Measurements from ENCODE around the gene DNAJC16. TPM values are rescaled to one million over a fixed set of nuclear protein-coding genes. Genes with fewer than 3 reads are reported as not detected.
"Not testable (repeated sequence)": the region's sequence is repeated elsewhere in the genome, so short reads cannot be mapped to it uniquely, and the experiment has no call there.

Gene DNAJC16
- polyA plus RNA-seq, 1 donor (not counting 4 experiments of a cell fraction or from before 2014, with no cell fraction given) = 13.7 TPM

DNA sequence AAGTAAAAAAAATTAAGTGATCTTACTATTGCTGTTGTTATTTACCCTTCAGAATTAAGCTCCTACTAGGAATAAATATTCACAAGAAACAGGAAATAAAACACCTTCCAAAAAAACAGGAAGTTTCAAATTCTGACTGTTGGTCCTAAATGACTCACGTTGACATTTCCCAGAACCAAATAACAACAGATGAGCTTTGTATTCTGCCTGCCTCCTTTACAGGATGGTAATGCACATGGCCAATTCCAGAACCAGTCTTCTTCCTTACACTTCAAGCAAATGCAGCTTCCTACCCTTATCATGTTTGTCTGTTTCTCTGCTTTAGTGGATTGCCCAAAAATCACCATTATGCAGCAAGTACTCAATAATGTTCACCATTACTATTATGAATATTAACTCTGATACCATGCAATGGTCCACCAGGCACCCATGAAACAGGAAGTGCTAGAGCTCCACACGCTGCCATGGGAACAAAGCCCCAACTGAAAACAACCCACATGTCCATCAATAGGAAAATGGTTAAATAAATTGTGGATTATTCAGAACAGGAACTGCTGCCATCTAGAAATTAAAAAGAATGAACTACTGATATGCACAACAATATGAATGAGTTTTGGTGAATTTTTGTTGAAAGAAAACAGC, 11.5 kb upstream of the DNAJC16 start:
- H3K9ac ChIP-seq (ENCODE audit: control insufficient read depth, extremely low read depth, insufficient read depth, low read length) = no peak overlapping the region
- H3K36me3 ChIP-seq (ENCODE audit: control insufficient read depth in 2 of 2, extremely low read depth in 1 of 2, insufficient read depth in 2 of 2, low read length in 2 of 2) = no peaks in the 10 kb centered on the region
- H3K9me1 ChIP-seq (ENCODE audit: control insufficient read depth, extremely low read depth, insufficient read depth, low read length) = no peaks in the 10 kb centered on the region
- H3K79me2 ChIP-seq (ENCODE audit: control insufficient read depth, insufficient read depth, low read length) = no peaks in the 10 kb centered on the region
- H3K4me3 ChIP-seq (ENCODE audit: control insufficient read depth in 2 of 3, extremely low read depth in 1 of 3, insufficient read depth in 2 of 3, low read depth in 1 of 3, low read length in 3 of 3) = no peak overlapping the region
- H3K27ac ChIP-seq (ENCODE audit: control insufficient read depth, insufficient read depth, low read length) = no peak overlapping the region
- FAIRE-seq (no peak), DNase-seq (ENCODE audit: low read depth, low spot score) (no peak)
- TF ChIP-seq EZH2 (IDR thresholded peaks at IDR 0.05; ENCODE audit: low read length) = no peak
- no peak for TF ChIP-seq CTCF (optimal IDR thresholded peaks at IDR 0.05 in 1 of 3, IDR thresholded peaks at IDR 0.05 in 1 of 3, conservative IDR thresholded peaks at IDR 0.05 in 1 of 3; ENCODE audit: extremely low read depth in 1 of 3, insufficient read depth in 2 of 3, low read length in 3 of 3)
- H3K9me3 ChIP-seq (ENCODE audit: control insufficient read depth, low read depth, low read length) = no peaks in the 10 kb centered on the region
- H3K27me3 ChIP-seq (ENCODE audit: control insufficient read depth, extremely low read depth, insufficient read depth, low read length) = no peaks in the 10 kb centered on the region
- dilution Hi-C loops (cut with MboI; ENCODE audit: extremely low pct_ligation_motif_present, low sequenced_read_pairs) = no loop called here
- H2AFZ ChIP-seq (ENCODE audit: control insufficient read depth, low read length) = no peak overlapping the region
- no peak overlapping the region for H3K4me2 ChIP-seq (ENCODE audit: control insufficient read depth, extremely low read depth, insufficient read depth, low read depth, low read length)
- H3K4me1 ChIP-seq (ENCODE audit: control insufficient read depth, extremely low read depth, insufficient read depth, low read length) = peaks cover 3% of the 10 kb centered on the region
- H4K20me1 ChIP-seq (ENCODE audit: control insufficient read depth, extremely low read depth, insufficient read depth, low read length) = no peaks in the 10 kb centered on the region

DNA sequence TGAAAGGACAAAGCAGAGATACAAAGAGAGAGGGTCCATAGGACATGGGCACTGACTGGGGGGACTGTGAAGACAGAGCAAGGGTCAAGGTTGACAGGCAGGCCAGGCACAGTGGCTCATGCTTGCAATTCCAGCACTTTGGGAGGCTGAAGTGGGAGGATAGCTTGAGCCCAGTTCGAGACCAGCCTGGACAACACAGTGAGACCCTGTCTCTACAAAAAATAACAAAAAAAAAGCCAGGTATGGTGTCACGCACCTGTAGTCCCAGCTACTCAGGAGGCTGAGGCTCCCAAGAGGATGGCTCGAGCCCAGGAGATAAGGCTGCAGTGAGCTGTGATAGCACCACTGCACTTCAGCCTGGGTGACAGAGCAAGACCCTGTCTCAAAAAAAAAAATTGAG, 7.0 kb upstream of the DNAJC16 start:
- no peak for FAIRE-seq

GRCh38 chr1:15521206-15521906, 5.3 kb upstream of the DNAJC16 start:
- dilution Hi-C loops (cut with MboI; ENCODE audit: extremely low pct_ligation_motif_present, low sequenced_read_pairs); H2AFZ ChIP-seq (ENCODE audit: control insufficient read depth, low read length); H3K27me3 ChIP-seq (ENCODE audit: control insufficient read depth, extremely low read depth, insufficient read depth, low read length); H3K9me1 ChIP-seq (ENCODE audit: control insufficient read depth, extremely low read depth, insufficient read depth, low read length); H3K27ac ChIP-seq (ENCODE audit: control insufficient read depth, insufficient read depth, low read length); DNase-seq (ENCODE audit: low read depth, low spot score); H3K4me2 ChIP-seq (ENCODE audit: control insufficient read depth, extremely low read depth, insufficient read depth, low read depth, low read length); H3K9me3 ChIP-seq (ENCODE audit: control insufficient read depth, low read depth, low read length); H3K4me3 ChIP-seq (ENCODE audit: control insufficient read depth in 2 of 3, extremely low read depth in 1 of 3, insufficient read depth in 2 of 3, low read depth in 1 of 3, low read length in 3 of 3); H4K20me1 ChIP-seq (ENCODE audit: control insufficient read depth, extremely low read depth, insufficient read depth, low read length); H3K36me3 ChIP-seq (ENCODE audit: control insufficient read depth in 2 of 2, extremely low read depth in 1 of 2, insufficient read depth in 2 of 2, low read length in 2 of 2); FAIRE-seq; H3K79me2 ChIP-seq (ENCODE audit: control insufficient read depth, insufficient read depth, low read length); H3K9ac ChIP-seq (ENCODE audit: control insufficient read depth, extremely low read depth, insufficient read depth, low read length): not testable (repeated sequence)
- H3K4me1 ChIP-seq (ENCODE audit: control insufficient read depth, extremely low read depth, insufficient read depth, low read length) = peaks cover 17% of the 10 kb centered on the region

More for the DNA sequence above, 7.0 kb upstream of the DNAJC16 start:
- H3K4me1 ChIP-seq (ENCODE audit: control insufficient read depth, extremely low read depth, insufficient read depth, low read length) = peaks cover 10% of the 10 kb centered on the region
- no peak overlapping the region for H3K4me2 ChIP-seq (ENCODE audit: control insufficient read depth, extremely low read depth, insufficient read depth, low read depth, low read length)
- DNase-seq (ENCODE audit: low read depth, low spot score) = no peak
- no peak overlapping the region for H3K4me3 ChIP-seq (ENCODE audit: control insufficient read depth in 2 of 3, extremely low read depth in 1 of 3, insufficient read depth in 2 of 3, low read depth in 1 of 3, low read length in 3 of 3)
- H3K79me2 ChIP-seq (ENCODE audit: control insufficient read depth, insufficient read depth, low read length) = no peaks in the 10 kb centered on the region
- no peaks in the 10 kb centered on the region for H3K9me1 ChIP-seq (ENCODE audit: control insufficient read depth, extremely low read depth, insufficient read depth, low read length)
- no peaks in the 10 kb centered on the region for H3K9me3 ChIP-seq (ENCODE audit: control insufficient read depth, low read depth, low read length)
- no peaks in the 10 kb centered on the region for H3K27me3 ChIP-seq (ENCODE audit: control insufficient read depth, extremely low read depth, insufficient read depth, low read length)
- no peak overlapping the region for H3K9ac ChIP-seq (ENCODE audit: control insufficient read depth, extremely low read depth, insufficient read depth, low read length)
- H3K36me3 ChIP-seq (ENCODE audit: control insufficient read depth in 2 of 2, extremely low read depth in 1 of 2, insufficient read depth in 2 of 2, low read length in 2 of 2) = no peaks in the 10 kb centered on the region
- no peak overlapping the region for H3K27ac ChIP-seq (ENCODE audit: control insufficient read depth, insufficient read depth, low read length)
- no peaks in the 10 kb centered on the region for H4K20me1 ChIP-seq (ENCODE audit: control insufficient read depth, extremely low read depth, insufficient read depth, low read length)
- TF ChIP-seq EZH2 (IDR thresholded peaks at IDR 0.05; ENCODE audit: low read length) = no peak
- TF ChIP-seq CTCF (optimal IDR thresholded peaks at IDR 0.05 in 1 of 3, IDR thresholded peaks at IDR 0.05 in 1 of 3, conservative IDR thresholded peaks at IDR 0.05 in 1 of 3; ENCODE audit: extremely low read depth in 1 of 3, insufficient read depth in 2 of 3, low read length in 3 of 3) = no peak
- dilution Hi-C loops (cut with MboI; ENCODE audit: extremely low pct_ligation_motif_present, low sequenced_read_pairs) = no loop called here
- H2AFZ ChIP-seq (ENCODE audit: control insufficient read depth, low read length) = no peak overlapping the region

All from keratinocyte (primary cell).